Vagina (tissue), 2 donors: ENCODE data around the gene GNS. TPM values are rescaled to one million over a fixed set of nuclear protein-coding genes. Genes with fewer than 3 reads are reported as not detected.

Experiments
- DNase-seq, 2 donors: peaks; one replicate each; pipeline ENCODE4 v3.0.0-alpha.2; 2017; ENCODE audit errors: extremely low spot score in 2 of 2
- H3K27ac ChIP-seq: fragments of 200-600 bp; sonication (generic); one replicate; pipeline ENCODE4 v1.5.1; 2019
- H3K27me3 ChIP-seq: fragments of 200-600 bp; sonication (generic); one replicate; pipeline ENCODE4 v1.5.1; 2019
- H3K36me3 ChIP-seq, 2 donors: fragments of 200-600 bp; sonication (generic); one replicate each; pipeline ENCODE4 v1.5.1; 2017 to 2019
- H3K4me1 ChIP-seq: fragments of 200-600 bp; sonication (generic); one replicate; pipeline ENCODE4 v1.5.1; 2019
- H3K4me3 ChIP-seq, 2 donors: fragments of 200-600 bp; sonication (generic); 1 replicate in 1 of 2; 2 replicates in 1 of 2; pipeline ENCODE4 v1.5.1; 2016 to 2019
- H3K9me3 ChIP-seq: fragments of 200-600 bp; sonication (generic); one replicate; pipeline ENCODE4 v1.5.1; 2019
- POLR2A ChIP-seq, 2 donors: fragments of 450-650 bp; IDR thresholded peaks; one replicate each; pipeline ENCODE4 v1.6.1; 2017; ENCODE audit warnings: antibody characterized with exemption in 2 of 2, mild to moderate bottlenecking in 2 of 2, moderate library complexity in 2 of 2
- POLR2AphosphoS5 ChIP-seq, 2 donors: sonication (generic); formaldehyde crosslinking; IDR thresholded peaks; one replicate each; pipeline ENCODE4 v1.9.0; 2017; ENCODE audit warnings: antibody characterized with exemption in 2 of 2, mild to moderate bottlenecking in 2 of 2, low read depth in 1 of 2; ENCODE audit not compliant: insufficient read depth in 1 of 2
- intact Hi-C: fragments of 100-400 bp; cut with DNase I; formaldehyde crosslinking; loops from one replicate; pipeline ENCODE4 v1.15.1; 2023
- total RNA-seq: library from RNA; depleted of rRNA; stranded (reverse); fragments of >200 nt; gene quantifications from one replicate; pipeline ENCODE4 v1.2.3, GENCODE V29; 2016
- TF ChIP-seq, protein P1 (sequence below), 3 experiments: fragments of 450-650 bp in 2 of 3; fragments of 200-600 bp in 1 of 3; sonication (generic) in 1 of 3; IDR thresholded peaks; one replicate each; pipeline ENCODE4 v1.5.1; 2017 to 2019; ENCODE audit warnings: antibody characterized with exemption in 3 of 3, mild to moderate bottlenecking in 2 of 3, moderate library complexity in 2 of 3

The GNS gene
- total RNA-seq, 1 donor from 2014 or later: 51.1 TPM

GRCh38 chr12:64678248-64678647 lies 81.0 kb downstream of the GNS start:
- no peak for TF ChIP-seq POLR2AphosphoS5 (IDR thresholded peaks at IDR 0.05; ENCODE audit: insufficient read depth in 1 of 2, low read depth in 1 of 2)
- TF ChIP-seq, protein P1, sequence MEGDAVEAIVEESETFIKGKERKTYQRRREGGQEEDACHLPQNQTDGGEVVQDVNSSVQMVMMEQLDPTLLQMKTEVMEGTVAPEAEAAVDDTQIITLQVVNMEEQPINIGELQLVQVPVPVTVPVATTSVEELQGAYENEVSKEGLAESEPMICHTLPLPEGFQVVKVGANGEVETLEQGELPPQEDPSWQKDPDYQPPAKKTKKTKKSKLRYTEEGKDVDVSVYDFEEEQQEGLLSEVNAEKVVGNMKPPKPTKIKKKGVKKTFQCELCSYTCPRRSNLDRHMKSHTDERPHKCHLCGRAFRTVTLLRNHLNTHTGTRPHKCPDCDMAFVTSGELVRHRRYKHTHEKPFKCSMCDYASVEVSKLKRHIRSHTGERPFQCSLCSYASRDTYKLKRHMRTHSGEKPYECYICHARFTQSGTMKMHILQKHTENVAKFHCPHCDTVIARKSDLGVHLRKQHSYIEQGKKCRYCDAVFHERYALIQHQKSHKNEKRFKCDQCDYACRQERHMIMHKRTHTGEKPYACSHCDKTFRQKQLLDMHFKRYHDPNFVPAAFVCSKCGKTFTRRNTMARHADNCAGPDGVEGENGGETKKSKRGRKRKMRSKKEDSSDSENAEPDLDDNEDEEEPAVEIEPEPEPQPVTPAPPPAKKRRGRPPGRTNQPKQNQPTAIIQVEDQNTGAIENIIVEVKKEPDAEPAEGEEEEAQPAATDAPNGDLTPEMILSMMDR (IDR thresholded peaks at IDR 0.05): no peak
- no peak for TF ChIP-seq POLR2A (IDR thresholded peaks at IDR 0.05)
- intact Hi-C loops: no loop called here
- no peaks in the 10 kb centered on the region for H3K36me3 ChIP-seq
- DNase-seq: no peak
- no peaks in the 10 kb centered on the region for H3K9me3 ChIP-seq
- H3K27ac ChIP-seq: no peak overlapping the region
- no peak overlapping the region for H3K4me3 ChIP-seq
- peaks cover 80% of the 10 kb centered on the region for H3K4me1 ChIP-seq
- no peaks in the 10 kb centered on the region for H3K27me3 ChIP-seq

DNA sequence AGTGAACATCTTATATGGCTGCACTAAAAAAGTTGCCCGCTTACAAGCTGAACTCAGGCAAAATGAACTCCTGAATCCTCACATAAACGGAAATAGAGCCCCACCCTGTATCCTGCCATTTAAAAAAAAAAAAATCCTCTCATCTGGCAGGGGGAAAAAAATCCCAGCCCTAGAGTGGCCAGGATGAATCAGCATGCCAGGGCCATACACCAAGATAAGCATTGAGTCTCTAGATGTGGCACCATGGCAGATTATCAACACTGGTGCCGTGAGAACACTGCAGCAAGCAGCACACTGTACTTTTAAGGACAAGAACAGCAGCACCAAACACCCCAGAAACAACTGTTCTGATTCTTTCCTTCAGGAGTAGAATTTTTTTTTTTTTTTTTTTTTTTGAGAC lies 83.4 kb downstream of the GNS start:
- peaks cover 78% of the 10 kb centered on the region for H3K4me1 ChIP-seq
- H3K36me3 ChIP-seq: no peaks in the 10 kb centered on the region
- intact Hi-C loops: no loop called here
- no peak overlapping the region for H3K4me3 ChIP-seq
- no peak for DNase-seq
- TF ChIP-seq POLR2AphosphoS5 (IDR thresholded peaks at IDR 0.05; ENCODE audit: insufficient read depth in 1 of 2, low read depth in 1 of 2) (peak in 1 of 2 donors; percentile 40), POLR2A (IDR thresholded peaks at IDR 0.05) (no peak)
- TF ChIP-seq, protein P1 (IDR thresholded peaks at IDR 0.05): no peak
- no peaks in the 10 kb centered on the region for H3K9me3 ChIP-seq
- H3K27ac ChIP-seq: no peak overlapping the region
- no peaks in the 10 kb centered on the region for H3K27me3 ChIP-seq

GRCh38 chr12:64674367-64674922 lies 84.8 kb downstream of the GNS start:
- H3K27ac ChIP-seq: peak overlapping the region; percentile 27
- H3K4me1 ChIP-seq: peaks cover 75% of the 10 kb centered on the region
- no peak for DNase-seq
- no peaks in the 10 kb centered on the region for H3K27me3 ChIP-seq
- no peak overlapping the region for H3K4me3 ChIP-seq
- intact Hi-C loops: no loop called here
- TF ChIP-seq, protein P1 (IDR thresholded peaks at IDR 0.05): no peak
- no peak for TF ChIP-seq POLR2A (IDR thresholded peaks at IDR 0.05)
- TF ChIP-seq POLR2AphosphoS5 (IDR thresholded peaks at IDR 0.05; ENCODE audit: insufficient read depth in 1 of 2, low read depth in 1 of 2): no peak
- no peaks in the 10 kb centered on the region for H3K9me3 ChIP-seq
- H3K36me3 ChIP-seq: no peaks in the 10 kb centered on the region

- H3K36me3 ChIP-seq: no peaks in the 10 kb centered on the region
- no peaks in the 10 kb centered on the region for H3K27me3 ChIP-seq
- peak overlapping the region; percentile 20 for H3K27ac ChIP-seq
- DNase-seq: no peak
- no peak overlapping the region for H3K4me3 ChIP-seq
- no peak for TF ChIP-seq POLR2A (IDR thresholded peaks at IDR 0.05)
- TF ChIP-seq, protein P1 (IDR thresholded peaks at IDR 0.05): no peak
- no peak for TF ChIP-seq POLR2AphosphoS5 (IDR thresholded peaks at IDR 0.05; ENCODE audit: insufficient read depth in 1 of 2, low read depth in 1 of 2)
- peaks cover 72% of the 10 kb centered on the region for H3K4me1 ChIP-seq
- intact Hi-C loops: no loop called here
- H3K9me3 ChIP-seq: no peaks in the 10 kb centered on the region
Observed at GRCh38 chr12:64673490-64674169, 85.6 kb downstream of the GNS start.

DNA sequence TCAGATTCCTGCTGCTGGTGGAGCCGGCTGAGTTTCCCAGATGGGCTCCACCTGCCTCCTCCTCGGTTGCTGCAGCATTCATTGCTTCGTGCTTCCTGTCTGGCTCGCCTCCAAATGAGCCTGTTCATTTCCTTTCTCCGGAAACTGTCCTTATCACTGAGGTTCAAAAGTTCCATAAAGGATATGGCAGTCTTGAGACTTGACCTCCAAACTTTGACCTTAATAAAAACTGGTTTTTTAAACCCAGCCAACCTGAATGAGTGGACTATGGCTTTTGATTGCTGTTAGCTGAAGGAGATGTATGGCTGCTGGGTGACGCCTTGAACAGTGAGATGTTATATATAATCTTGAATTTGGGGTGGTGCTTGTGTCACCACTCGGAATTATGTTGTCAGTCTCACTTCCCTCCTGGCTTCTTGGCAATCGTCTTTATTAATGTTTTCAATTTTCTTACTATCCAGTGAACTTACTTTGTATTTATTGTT lies 86.2 kb downstream of the GNS start:
- TF ChIP-seq POLR2A (IDR thresholded peaks at IDR 0.05) (no peak), POLR2AphosphoS5 (IDR thresholded peaks at IDR 0.05; ENCODE audit: insufficient read depth in 1 of 2, low read depth in 1 of 2) (no peak)
- TF ChIP-seq, protein P1 (IDR thresholded peaks at IDR 0.05): no peak
- H3K4me3 ChIP-seq: no peak overlapping the region
- H3K9me3 ChIP-seq: no peaks in the 10 kb centered on the region
- intact Hi-C loops: no loop called here
- H3K27me3 ChIP-seq: no peaks in the 10 kb centered on the region
- peaks cover 71% of the 10 kb centered on the region for H3K4me1 ChIP-seq
- no peaks in the 10 kb centered on the region for H3K36me3 ChIP-seq
- no peak for DNase-seq
- H3K27ac ChIP-seq: peak overlapping the region; percentile 20
